HepG2 (cell line): ENCODE results near the gene FAM32A. TPM values are rescaled to one million over a fixed set of nuclear protein-coding genes. Genes with fewer than 3 reads are reported as not detected.

ENCODE experiments used
- ATAC-seq: fragments of 200-7000 bp; cut with Tn5 transposase; 3 replicates; pipeline ENCODE4 v1.9.1; 2020; ENCODE audit warnings: mild to moderate bottlenecking, moderate library complexity
- BruUV-seq: library from RNA; stranded (reverse); fragments of 400-500 nt; replicated peaks from 2 replicates; lab custom pipeline; 2021; lab: Mats Ljungman, UMichigan
- CTCF ChIA-PET: fragments of 300-600 bp; formaldehyde crosslinking; extraction: SDS; loops from one replicate; lab custom pipeline; 2021; ENCODE audit warnings: low total read pairs, inconsistent platforms, low intra/inter-chr PET ratio; lab: Yijun Ruan, JAX
- POLR2A ChIA-PET: fragments of 350-600 bp; sonication (Branson Sonifier 250); formaldehyde crosslinking; loops from one replicate; lab custom pipeline; 2020; ENCODE audit warnings: antibody characterized with exemption, inconsistent platforms; lab: Yijun Ruan, JAX
- DNase-seq: peaks from one replicate; pipeline ENCODE4 v3.0.0-alpha.2; 2015; ENCODE audit warnings: low spot score
- FAIRE-seq: peaks from 3 replicates; lab custom pipeline; 2011; peaks lifted over from hg19 to GRCh38; lab: Jason Lieb, UNC
- H2AFZ ChIP-seq: one replicate; pipeline ENCODE4 v1.6.1; 2011; ENCODE audit warnings: low read length, inconsistent platforms
- H3K27ac ChIP-seq: fragments of 300-600 bp; 3 replicates; pipeline ENCODE4 v1.8.0; 2011; ENCODE audit warnings: mixed run types, mild to moderate bottlenecking, mixed read lengths, low read length, inconsistent platforms; ENCODE audit not compliant: insufficient read depth; ENCODE audit errors: extremely low read length
- H3K27me3 ChIP-seq, 2 experiments: fragments of 200-600 bp in 1 of 2; 2 replicates in 1 of 2; 3 replicates in 1 of 2; pipeline versions ENCODE4 v1.6.0 to v1.8.0; 2011; ENCODE audit warnings: low read length in 2 of 2, mild to moderate bottlenecking in 2 of 2, moderate library complexity in 2 of 2, inconsistent platforms in 1 of 2; ENCODE audit not compliant: insufficient read depth in 2 of 2, control insufficient read depth in 1 of 2
- H3K36me3 ChIP-seq, 2 experiments: fragments of 200-600 bp in 1 of 2; replicated peaks in 1 of 2; 2 replicates in 1 of 2; 3 replicates in 1 of 2; pipeline versions ENCODE4 v1.5.1 to v1.8.0; 2011; ENCODE audit warnings: low read length in 2 of 2, inconsistent platforms in 1 of 2; ENCODE audit not compliant: insufficient read depth in 2 of 2, control insufficient read depth in 1 of 2
- H3K4me1 ChIP-seq: 2 replicates; pipeline ENCODE4 v1.5.1; 2012; ENCODE audit warnings: low read length, inconsistent platforms; ENCODE audit not compliant: insufficient read depth
- H3K4me2 ChIP-seq: 2 replicates; pipeline ENCODE4 v1.6.0; 2011; ENCODE audit warnings: low read depth, low read length, inconsistent platforms
- H3K4me3 ChIP-seq, 3 experiments: fragments of 200-600 bp in 1 of 3; sonication (generic), shearing (Covaris generic) in 1 of 3; replicated peaks in 1 of 3; 2 replicates each; pipeline ENCODE4 v1.5.1; 2011 to 2016; ENCODE audit warnings: low read length in 3 of 3, inconsistent platforms in 2 of 3, low read depth in 2 of 3, mild to moderate bottlenecking in 2 of 3, control low read depth in 1 of 3, mixed read lengths in 1 of 3; ENCODE audit not compliant: insufficient read depth in 1 of 3
- H3K79me2 ChIP-seq: one replicate; pipeline ENCODE4 v1.6.1; 2011; ENCODE audit warnings: low read length, inconsistent platforms; ENCODE audit not compliant: insufficient read depth
- H3K9ac ChIP-seq: 2 replicates; pipeline ENCODE4 v1.6.0; 2011; ENCODE audit warnings: mild to moderate bottlenecking, low read depth, low read length, inconsistent platforms; ENCODE audit not compliant: insufficient read depth
- H3K9me3 ChIP-seq: 2 replicates; pipeline ENCODE4 v1.5.1; 2012; ENCODE audit warnings: mild to moderate bottlenecking, low read length
- H4K20me1 ChIP-seq: 2 replicates; pipeline ENCODE4 v1.6.0; 2011; ENCODE audit warnings: inconsistent platforms, mild to moderate bottlenecking, low read length, moderate library complexity; ENCODE audit not compliant: insufficient read depth
- CCDC6 ChIP-seq: sonication (generic); formaldehyde crosslinking; IDR thresholded peaks from 2 replicates; pipeline ENCODE4 v1.8.1; 2022; ENCODE audit warnings: mild to moderate bottlenecking, missing genetic modification reagents, moderate library complexity
- DPF2 ChIP-seq: sonication (generic); formaldehyde crosslinking; IDR thresholded peaks from 2 replicates; pipeline ENCODE4 v1.4.0; 2020; ENCODE audit warnings: mild to moderate bottlenecking, low read depth, missing genetic modification reagents, borderline replicate concordance
- PHF21A ChIP-seq: sonication (generic); formaldehyde crosslinking; IDR thresholded peaks from 2 replicates; pipeline ENCODE4 v1.5.0; 2020; ENCODE audit warnings: mild to moderate bottlenecking, missing genetic modification reagents
- ZNF142 ChIP-seq: sonication (generic); formaldehyde crosslinking; IDR thresholded peaks from 2 replicates; pipeline ENCODE4 v1.4.0; 2020; ENCODE audit warnings: missing genetic modification reagents
- ZNF296 ChIP-seq: sonication (generic); formaldehyde crosslinking; conservative IDR thresholded peaks from 2 replicates; pipeline ENCODE4 v1.5.0; 2020; ENCODE audit warnings: mild to moderate bottlenecking, missing genetic modification reagents
- WGBS: methylation state at CpG from one replicate; pipeline ENCODE4 v1.1.6; 2017; ENCODE audit warnings: low lambda C conversion rate; 5-methylcytosine and 5-hydroxymethylcytosine counted together
- in situ Hi-C: cut with HindIII; loops from 2 replicates; pipeline ENCODE4 v1.10.0; 2017; ENCODE audit warnings: low pct_unique_long_range_greater_than_20kb; ENCODE audit not compliant: extremely low pct_ligation_motif_present
- intact Hi-C: fragments of 100-400 bp; cut with micrococcal nuclease; formaldehyde crosslinking; loops from one replicate; pipeline ENCODE4 v1.10.0; 2022; ENCODE audit not compliant: unreplicated experiment
- polyA plus RNA-seq, 8 experiments: library from polyadenylated mRNA; depleted of rRNA in 3 of 8; stranded (reverse) in 7 of 8; unstranded in 1 of 8; fragments of >200 nt; fragmentation: Illumina TruSeq in 4 of 8; extraction: Trizol in 4 of 8; gene quantifications; 2 replicates each; pipeline versions ENCODE4 v1.2.1 to v1.2.3, GENCODE V29; 2011 to 2016; ENCODE audit warnings: low read depth in 4 of 8, missing spikeins in 1 of 8, mixed read lengths in 1 of 8; ENCODE audit not compliant: insufficient read depth in 1 of 8
- total RNA-seq, 5 experiments: library from RNA; depleted of rRNA; stranded (reverse); fragments of >200 nt; fragmentation: Illumina TruSeq; extraction: Trizol; gene quantifications; 2 replicates each; pipeline ENCODE4 v1.2.3, GENCODE V29; 2016; ENCODE audit warnings: low read depth in 1 of 5
- TF ChIP-seq, protein P1 (sequence below): sonication (generic); formaldehyde crosslinking; IDR thresholded peaks from 2 replicates; pipeline ENCODE4 v1.5.0; 2020; ENCODE audit warnings: mild to moderate bottlenecking, missing genetic modification reagents
- TF ChIP-seq, protein P2 (sequence below): sonication (generic); formaldehyde crosslinking; IDR thresholded peaks from 2 replicates; pipeline ENCODE4 v1.4.0; 2020; ENCODE audit warnings: mild to moderate bottlenecking, missing genetic modification reagents

The FAM32A gene
- total and polyA plus RNA-seq, 2 of the 13 experiments (the other 11 are each of a cell fraction or from before 2014, with no cell fraction given) = 85.8 to 86.2 TPM

DNA sequence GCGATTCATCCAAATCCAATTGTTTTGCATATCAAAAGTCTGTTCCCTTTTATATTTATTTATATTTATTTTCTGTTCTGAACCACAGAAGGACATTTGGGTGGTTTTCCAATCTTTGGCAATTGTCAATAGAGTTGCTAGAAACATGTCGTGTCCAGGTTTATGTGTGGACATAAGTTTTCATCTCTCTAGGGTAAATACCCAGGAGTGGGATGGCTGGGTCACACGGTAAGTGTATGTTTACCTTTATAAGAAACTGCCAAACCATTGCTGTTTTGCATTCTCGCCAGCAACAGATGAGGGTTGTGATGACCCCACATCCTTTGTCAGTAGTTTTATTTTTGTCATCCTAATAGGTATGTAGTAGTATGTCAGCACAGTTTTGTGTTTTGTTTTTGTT, 25.0 kb downstream of the FAM32A start:
- H3K27me3 ChIP-seq = no peaks in the 10 kb centered on the region
- no peaks in the 10 kb centered on the region for H4K20me1 ChIP-seq
- intact Hi-C loops = no loop called here
- H3K4me2 ChIP-seq = no peak overlapping the region
- no peaks in the 10 kb centered on the region for H3K79me2 ChIP-seq
- TF ChIP-seq CCDC6 = no peak
- TF ChIP-seq, protein P1, sequence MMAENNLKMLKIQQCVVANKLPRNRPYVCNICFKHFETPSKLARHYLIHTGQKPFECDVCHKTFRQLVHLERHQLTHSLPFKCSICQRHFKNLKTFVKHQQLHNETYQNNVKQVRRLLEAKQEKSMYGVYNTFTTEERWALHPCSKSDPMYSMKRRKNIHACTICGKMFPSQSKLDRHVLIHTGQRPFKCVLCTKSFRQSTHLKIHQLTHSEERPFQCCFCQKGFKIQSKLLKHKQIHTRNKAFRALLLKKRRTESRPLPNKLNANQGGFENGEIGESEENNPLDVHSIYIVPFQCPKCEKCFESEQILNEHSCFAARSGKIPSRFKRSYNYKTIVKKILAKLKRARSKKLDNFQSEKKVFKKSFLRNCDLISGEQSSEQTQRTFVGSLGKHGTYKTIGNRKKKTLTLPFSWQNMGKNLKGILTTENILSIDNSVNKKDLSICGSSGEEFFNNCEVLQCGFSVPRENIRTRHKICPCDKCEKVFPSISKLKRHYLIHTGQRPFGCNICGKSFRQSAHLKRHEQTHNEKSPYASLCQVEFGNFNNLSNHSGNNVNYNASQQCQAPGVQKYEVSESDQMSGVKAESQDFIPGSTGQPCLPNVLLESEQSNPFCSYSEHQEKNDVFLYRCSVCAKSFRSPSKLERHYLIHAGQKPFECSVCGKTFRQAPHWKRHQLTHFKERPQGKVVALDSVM (CRISPR knock-in tag) = no peak
- TF ChIP-seq DPF2 = no peak
- TF ChIP-seq, protein P2, sequence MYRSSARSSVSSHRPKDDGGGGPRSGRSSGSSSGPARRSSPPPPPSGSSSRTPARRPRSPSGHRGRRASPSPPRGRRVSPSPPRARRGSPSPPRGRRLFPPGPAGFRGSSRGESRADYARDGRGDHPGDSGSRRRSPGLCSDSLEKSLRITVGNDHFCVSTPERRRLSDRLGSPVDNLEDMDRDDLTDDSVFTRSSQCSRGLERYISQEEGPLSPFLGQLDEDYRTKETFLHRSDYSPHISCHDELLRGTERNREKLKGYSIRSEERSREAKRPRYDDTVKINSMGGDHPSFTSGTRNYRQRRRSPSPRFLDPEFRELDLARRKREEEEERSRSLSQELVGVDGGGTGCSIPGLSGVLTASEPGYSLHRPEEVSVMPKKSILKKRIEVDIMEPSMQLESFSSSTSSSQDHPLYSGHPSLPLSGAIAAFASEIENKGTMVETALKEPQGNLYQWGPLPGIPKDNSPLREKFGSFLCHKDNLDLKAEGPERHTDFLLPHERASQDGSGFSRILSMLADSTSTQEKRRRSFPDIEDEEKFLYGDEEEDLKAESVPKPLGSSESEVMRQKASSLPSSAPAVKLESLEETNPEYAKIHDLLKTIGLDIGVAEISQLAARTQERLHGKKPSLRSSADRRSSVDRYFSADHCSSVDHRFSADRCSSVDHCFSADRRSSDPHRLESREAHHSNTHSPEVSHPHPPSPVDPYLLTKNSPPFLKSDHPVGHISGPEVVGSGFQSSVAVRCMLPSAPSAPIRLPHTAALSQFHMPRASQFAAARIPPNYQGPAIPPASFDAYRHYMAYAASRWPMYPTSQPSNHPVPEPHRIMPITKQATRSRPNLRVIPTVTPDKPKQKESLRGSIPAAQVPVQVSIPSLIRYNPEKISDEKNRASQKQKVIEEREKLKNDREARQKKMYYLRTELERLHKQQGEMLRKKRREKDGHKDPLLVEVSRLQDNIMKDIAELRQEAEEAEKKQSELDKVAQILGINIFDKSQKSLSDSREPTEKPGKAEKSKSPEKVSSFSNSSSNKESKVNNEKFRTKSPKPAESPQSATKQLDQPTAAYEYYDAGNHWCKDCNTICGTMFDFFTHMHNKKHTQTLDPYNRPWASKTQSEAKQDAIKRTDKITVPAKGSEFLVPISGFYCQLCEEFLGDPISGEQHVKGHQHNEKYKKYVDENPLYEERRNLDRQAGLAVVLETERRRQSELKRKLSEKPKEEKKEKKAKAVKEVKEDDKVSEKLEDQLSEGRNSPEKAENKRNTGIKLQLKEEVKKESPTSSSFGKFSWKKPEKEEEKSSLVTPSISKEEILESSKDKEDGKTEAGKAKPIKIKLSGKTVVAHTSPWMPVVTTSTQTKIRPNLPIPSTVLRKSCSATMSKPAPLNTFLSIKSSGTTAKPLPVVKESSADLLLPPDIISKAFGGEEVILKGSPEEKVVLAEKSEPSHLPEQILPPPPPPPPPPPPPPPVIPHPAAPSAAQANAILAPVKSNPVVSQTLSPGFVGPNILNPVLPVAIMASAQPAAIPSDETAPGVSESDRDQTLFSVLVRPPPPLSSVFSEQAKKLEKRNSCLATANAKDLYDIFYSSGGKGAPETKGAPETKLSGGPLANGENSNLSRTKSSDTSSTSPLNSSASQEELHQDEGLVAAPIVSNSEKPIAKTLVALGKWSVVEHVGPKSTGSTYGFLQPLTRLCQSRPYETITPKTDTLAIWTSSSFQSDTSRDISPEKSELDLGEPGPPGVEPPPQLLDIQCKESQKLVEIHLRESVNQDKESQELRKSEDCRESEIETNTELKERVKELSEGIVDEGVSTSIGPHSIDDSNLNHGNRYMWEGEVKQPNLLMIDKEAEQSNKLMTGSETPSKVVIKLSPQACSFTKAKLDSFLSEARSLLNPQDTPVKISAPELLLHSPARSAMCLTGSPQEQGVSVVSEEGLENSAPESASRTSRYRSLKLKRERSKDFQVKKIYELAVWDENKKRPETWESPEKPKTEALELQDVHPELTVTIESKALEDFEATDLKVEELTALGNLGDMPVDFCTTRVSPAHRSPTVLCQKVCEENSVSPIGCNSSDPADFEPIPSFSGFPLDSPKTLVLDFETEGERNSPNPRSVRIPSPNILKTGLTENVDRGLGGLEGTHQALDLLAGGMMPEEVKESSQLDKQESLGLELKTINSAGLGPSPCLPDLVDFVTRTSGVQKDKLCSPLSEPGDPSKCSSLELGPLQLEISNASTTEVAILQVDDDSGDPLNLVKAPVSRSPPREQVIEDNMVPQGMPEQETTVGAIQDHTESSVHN (CRISPR knock-in tag) = no peak
- TF ChIP-seq PHF21A (CRISPR knock-in tag) = no peak
- TF ChIP-seq ZNF296 (CRISPR knock-in tag) = no peak
- no peak for TF ChIP-seq ZNF142 (CRISPR knock-in tag)
- ATAC-seq (no peak), DNase-seq (no peak), FAIRE-seq (no peak)
- H3K27ac ChIP-seq = no peak overlapping the region
- in situ Hi-C loops = no loop called here
- H3K4me1 ChIP-seq = peaks cover 11% of the 10 kb centered on the region
- WGBS = 99% methylated on average over 4 of the region's 4 CpGs
- H3K9ac ChIP-seq = no peak overlapping the region
- ChIA-PET CTCF (no interaction called here), POLR2A (no interaction called here)
- peaks cover 15 to 26% of the 10 kb centered on the region in 2 experiments; a peak in 4 of 5 replicates for H3K36me3 ChIP-seq
- no TSS peak for BruUV-seq
- H2AFZ ChIP-seq = no peak overlapping the region
- no peak overlapping the region for H3K4me3 ChIP-seq
- no peaks in the 10 kb centered on the region for H3K9me3 ChIP-seq
